ENCODE results near the gene ADAMTSL2.

DNA sequence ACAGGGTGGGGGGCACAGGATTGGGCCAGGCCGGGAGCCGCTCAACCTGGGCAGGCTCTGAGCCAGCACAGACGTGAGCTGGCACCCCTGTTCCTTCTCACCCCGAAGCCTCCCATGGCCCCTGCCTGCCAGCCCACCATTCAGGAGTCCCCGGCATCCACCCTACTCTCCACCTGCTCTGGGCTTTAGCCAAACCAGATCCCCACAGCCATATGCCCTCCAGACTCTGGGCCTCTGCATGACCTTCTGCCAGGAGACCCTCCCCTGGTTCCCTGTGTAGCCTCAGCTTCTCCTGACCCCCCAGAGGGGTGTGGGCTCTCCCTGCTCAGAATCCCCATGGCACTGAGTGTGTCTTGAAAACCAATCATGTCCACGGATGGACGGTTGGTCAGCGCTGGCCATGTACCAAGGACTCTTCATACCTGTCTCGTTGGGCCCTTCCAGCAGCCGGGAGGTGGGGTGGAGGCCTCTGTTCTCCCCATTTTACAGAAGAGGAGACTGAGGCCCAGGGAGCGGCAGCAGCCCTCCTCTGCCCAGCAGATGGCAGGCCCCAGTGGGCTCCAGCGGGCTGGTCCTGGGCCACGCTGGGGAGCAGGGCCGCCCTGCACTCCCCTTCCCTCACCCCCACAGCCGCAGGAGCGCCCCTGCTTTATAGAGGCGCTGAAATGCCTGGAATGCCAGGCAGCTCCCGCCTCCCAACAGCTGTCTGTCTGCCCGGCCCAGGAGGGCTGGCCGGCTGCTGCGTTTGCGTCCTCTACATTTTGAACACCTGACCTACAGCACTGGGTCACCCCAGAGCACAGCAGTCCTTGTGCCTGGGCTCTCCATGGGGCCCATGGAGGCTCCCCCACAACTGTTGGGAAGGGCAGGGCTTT, 6.3 kb upstream of the ADAMTSL2 start:
- TF ChIP-seq, protein P1, sequence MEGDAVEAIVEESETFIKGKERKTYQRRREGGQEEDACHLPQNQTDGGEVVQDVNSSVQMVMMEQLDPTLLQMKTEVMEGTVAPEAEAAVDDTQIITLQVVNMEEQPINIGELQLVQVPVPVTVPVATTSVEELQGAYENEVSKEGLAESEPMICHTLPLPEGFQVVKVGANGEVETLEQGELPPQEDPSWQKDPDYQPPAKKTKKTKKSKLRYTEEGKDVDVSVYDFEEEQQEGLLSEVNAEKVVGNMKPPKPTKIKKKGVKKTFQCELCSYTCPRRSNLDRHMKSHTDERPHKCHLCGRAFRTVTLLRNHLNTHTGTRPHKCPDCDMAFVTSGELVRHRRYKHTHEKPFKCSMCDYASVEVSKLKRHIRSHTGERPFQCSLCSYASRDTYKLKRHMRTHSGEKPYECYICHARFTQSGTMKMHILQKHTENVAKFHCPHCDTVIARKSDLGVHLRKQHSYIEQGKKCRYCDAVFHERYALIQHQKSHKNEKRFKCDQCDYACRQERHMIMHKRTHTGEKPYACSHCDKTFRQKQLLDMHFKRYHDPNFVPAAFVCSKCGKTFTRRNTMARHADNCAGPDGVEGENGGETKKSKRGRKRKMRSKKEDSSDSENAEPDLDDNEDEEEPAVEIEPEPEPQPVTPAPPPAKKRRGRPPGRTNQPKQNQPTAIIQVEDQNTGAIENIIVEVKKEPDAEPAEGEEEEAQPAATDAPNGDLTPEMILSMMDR (IDR thresholded peaks at IDR 0.05) = no peak
- TF ChIP-seq EP300 (IDR thresholded peaks at IDR 0.05) (no peak), POLR2A (IDR thresholded peaks at IDR 0.05) (no peak)

Measured in ovary (tissue), 3 donors.